ENCODE measurements around the gene OCEL1. TPM values are rescaled to one million over a fixed set of nuclear protein-coding genes. Genes with fewer than 3 reads are reported as not detected.

OCEL1 gene
- 14.8 TPM for polyA plus RNA-seq (2012; ENCODE audit: insufficient read depth, insufficient read length, low read depth)

- TF ChIP-seq CTCF (IDR thresholded peaks at IDR 0.05; ENCODE audit: low read depth, low read length), result no peak
- H3K4me1 ChIP-seq, result no peaks in the 10 kb centered on the region
- no peaks in the 10 kb centered on the region for H3K27me3 ChIP-seq
- H3K4me3 ChIP-seq (ENCODE audit: low read depth, low read length), result peak within 1 kb of the TSS; percentile 65
- peak; percentile 98 for DNase-seq
- no peaks in the 10 kb centered on the region for H3K9me3 ChIP-seq
- H3K36me3 ChIP-seq, result peaks cover 6% of the 10 kb centered on the region
These were observed at the start of gene OCEL1 for GRCh38 chr19:17226002-17226933. Gene OCEL1, plus strand, starts transcription at chr19:17226226. Its CDS starts 22 bp downstream, at chr19:17226248.

- Histone ChIP-seq H3K4me3 (ENCODE audit: low read depth, low read length) (no peak overlapping the region), H3K9me3 (no peaks in the 10 kb centered on the region), H3K36me3 (no peaks in the 10 kb centered on the region; the same call in none of the 2 replicates), H3K27me3 (no peaks in the 10 kb centered on the region), H3K4me1 (no peaks in the 10 kb centered on the region)
- no peak for TF ChIP-seq CTCF (IDR thresholded peaks at IDR 0.05; ENCODE audit: low read depth, low read length)
- DNase-seq, result no peak
These were observed 47.7 kb upstream of the OCEL1 start for GRCh38 chr19:17178291-17178690.

GRCh38 chr19:17180997-17181702, 44.9 kb upstream of the OCEL1 start:
- no peak for TF ChIP-seq CTCF (IDR thresholded peaks at IDR 0.05; ENCODE audit: low read depth, low read length)
- no peaks in the 10 kb centered on the region for H3K4me1 ChIP-seq
- no peaks in the 10 kb centered on the region for H3K27me3 ChIP-seq
- no peak for DNase-seq
- H3K4me3 ChIP-seq (ENCODE audit: low read depth, low read length), result no peak overlapping the region
- H3K9me3 ChIP-seq, result no peaks in the 10 kb centered on the region
- no peaks in the 10 kb centered on the region; the same call in 1 of the 2 replicates for H3K36me3 ChIP-seq

GRCh38 chr19:17183271-17183761, 42.7 kb upstream of the OCEL1 start:
- no peak for TF ChIP-seq CTCF (IDR thresholded peaks at IDR 0.05; ENCODE audit: low read depth, low read length)
- Histone ChIP-seq H3K9me3 (no peaks in the 10 kb centered on the region), H3K4me1 (no peaks in the 10 kb centered on the region), H3K27me3 (no peaks in the 10 kb centered on the region), H3K36me3 (peaks cover 4% of the 10 kb centered on the region; the same call in 1 of the 2 replicates), H3K4me3 (ENCODE audit: low read depth, low read length) (no peak overlapping the region)
- DNase-seq, result no peak

GRCh38 chr19:17183858-17184321, 42.1 kb upstream of the OCEL1 start:
- Histone ChIP-seq H3K9me3 (no peaks in the 10 kb centered on the region), H3K36me3 (peaks cover 4% of the 10 kb centered on the region; the same call in 1 of the 2 replicates), H3K4me1 (no peaks in the 10 kb centered on the region), H3K27me3 (no peaks in the 10 kb centered on the region), H3K4me3 (ENCODE audit: low read depth, low read length) (no peak overlapping the region)
- TF ChIP-seq CTCF (IDR thresholded peaks at IDR 0.05; ENCODE audit: low read depth, low read length), result no peak
- no peak for DNase-seq

All from BE2C (cell line).